GM18873 (cell line): ENCODE measurements around the gene INPP5A.
"Not testable (repeated sequence)": the region's sequence is repeated elsewhere in the genome, so short reads cannot be mapped to it uniquely, and the experiment has no call there.

Experiments used
- ATAC-seq: cut with Tn5 transposase; IDR thresholded peaks from one replicate; pipeline ENCODE4 v1.9.1; 2021; ENCODE audit warnings: mild to moderate bottlenecking, moderate library complexity, moderate number of reproducible peaks; ENCODE audit not compliant: unreplicated experiment, low FRiP score

Gene INPP5A

DNA sequence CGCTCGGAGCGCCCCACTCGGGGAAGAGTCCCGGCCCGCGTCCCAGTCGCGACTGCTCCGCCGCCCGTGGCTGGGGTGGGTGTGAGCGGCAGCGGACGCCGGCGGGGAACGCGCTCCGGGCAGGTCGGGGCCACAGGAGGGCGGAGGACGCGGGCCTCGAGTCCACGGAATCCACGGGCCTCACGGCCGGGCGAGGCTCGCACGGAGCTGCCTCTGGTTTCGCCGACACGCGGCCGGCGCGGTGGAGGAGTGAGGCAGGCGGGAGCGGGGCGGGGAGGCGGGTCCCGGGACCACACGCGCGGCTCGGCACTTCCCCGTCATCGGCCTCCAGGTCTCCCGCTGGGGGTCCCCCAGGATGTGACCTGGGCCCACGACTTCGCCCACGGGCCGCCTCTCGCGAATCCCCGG lies 248.9 kb downstream of the INPP5A start:
- ATAC-seq: no peak

DNA sequence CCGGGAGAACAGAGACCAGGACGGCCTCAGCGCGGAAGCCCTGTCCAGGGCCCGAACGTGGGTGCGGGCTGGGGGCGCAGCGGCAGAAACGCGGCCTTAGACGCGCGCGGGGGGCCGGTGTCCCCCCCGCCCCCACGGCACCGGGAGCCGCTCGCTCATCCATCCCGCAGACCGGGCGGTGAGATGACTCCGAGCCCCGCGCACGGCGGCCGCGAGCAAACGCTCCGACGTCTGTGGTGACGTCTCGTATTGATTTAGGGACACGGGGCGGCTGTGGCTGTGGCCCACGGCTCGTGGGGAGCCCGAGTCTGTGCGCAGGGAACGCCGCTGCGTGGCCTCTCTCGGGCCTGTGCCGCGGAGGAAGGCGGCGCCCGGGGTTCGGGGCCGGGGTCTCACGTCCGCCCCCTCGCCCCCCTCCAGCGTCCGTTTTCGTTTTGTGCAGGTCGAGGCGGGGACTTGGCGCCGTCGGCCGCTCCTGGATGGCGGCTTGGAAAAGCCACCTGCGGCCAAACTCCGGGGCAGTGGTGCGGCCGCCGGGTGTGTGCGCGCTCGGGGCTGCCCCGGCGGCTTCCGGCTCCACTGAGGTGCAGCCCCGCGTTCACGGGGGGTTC lies 249.4 kb downstream of the INPP5A start:
- no peak for ATAC-seq

DNA sequence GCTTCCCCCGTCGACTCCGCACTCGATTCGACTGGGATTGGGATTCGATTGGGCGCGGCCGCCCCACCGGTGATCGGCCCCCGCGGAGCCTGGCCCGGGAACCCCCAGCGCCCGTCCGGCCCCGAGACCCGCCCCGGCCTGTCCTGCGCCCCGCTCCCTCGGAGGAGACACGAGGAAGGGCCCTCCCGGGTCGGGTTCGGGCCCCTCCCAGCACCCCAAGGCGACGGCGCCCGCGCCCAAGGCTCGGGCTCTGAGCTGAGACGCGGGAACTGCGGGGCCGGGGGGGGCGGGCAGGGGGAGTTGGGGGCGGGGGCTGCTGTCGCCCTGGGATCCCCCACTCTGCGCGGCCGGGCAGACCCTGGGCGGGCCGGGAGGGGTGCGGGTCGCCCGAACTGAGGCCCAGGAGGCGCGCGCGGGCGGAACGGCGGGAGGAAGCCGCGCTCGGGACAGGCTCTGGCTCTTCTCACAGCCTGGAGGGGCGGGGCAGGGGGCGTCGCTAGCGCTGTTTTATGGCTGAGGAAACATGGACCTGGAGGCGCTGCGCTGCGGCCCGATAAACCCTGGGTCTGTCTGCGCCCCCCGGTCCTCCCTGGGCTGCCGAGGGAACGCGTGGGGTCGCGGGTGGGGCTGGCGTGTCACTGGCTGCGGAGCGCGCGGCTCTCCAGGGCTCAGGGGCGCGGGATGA lies 250.1 kb downstream of the INPP5A start:
- ATAC-seq: no peak

DNA sequence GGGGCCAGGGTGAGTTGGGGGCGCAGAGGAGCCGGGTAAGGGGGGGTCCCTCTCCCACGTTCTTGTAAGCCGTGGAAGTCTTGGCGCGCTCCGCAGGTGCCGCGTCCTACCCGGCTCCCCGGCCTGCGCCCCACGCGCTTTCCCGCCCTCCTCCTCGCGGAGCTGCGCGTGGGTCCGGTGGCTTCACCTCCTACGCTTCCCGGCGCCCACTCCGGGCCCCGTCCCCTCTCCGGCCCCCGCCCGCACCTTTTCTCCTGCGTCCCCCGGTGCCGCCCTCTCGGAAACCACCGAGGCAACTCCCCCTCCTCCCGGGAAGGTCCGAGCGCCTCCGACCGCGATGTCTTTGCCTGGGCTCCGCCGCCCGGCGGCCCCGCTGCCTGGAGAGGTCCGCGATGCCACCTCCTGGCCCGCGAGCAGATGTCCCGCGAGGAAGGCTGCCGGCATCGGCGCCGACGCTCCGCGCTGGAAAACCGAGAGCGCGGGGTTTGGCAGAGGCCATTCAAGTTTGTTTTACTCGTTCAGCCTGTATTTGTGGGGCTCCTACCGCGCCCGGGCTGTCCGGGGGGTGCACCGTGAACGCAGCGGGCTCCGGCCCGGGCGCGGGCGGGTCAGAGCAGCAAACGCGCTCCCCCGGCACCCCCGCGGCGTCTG lies 250.7 kb downstream of the INPP5A start:
- ATAC-seq: no peak

DNA sequence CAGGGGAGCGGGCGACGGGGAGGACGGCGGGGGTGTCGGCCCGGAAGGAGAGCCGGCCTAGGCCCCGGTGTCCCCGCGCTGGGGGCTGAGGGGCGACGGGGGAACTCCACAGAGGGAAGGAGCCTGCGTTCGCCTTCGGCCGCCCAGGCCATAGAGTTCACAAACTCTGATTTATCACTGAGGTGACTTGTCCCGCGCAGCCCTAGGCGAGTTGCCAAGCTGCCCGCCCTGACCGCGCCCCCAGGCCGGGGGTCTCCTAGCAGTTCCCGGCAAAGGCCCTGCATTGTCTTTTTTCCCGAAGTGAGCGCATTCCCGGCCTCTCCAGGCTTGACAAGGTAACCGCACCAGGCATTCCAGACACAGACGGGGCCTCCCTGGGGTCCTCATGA lies 251.2 kb downstream of the INPP5A start:
- no peak for ATAC-seq

DNA sequence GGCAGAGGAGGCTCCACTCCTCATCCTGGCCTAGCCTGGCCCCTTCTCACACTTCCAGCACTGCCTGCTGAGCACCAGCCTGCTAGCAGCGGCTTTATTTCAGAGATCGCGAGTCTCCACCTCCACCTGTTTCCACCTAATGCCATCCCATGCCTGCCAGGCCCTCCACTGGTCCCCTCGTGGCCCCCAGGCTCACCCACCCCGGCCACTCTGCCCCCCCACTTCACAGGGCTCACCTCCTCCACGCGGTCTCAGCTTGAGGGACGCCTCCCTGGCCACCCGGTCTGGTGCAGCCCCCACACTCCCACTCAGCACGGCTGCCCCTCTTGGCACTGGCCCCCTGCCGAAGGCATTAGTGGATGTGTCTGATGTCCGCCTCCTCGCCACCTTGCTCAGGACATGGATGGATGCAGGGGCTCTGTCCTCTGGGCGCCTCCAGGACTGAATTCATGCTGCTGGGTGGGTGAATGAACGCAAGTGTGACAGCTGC lies 252.1 kb downstream of the INPP5A start:
- ATAC-seq: no peak

DNA sequence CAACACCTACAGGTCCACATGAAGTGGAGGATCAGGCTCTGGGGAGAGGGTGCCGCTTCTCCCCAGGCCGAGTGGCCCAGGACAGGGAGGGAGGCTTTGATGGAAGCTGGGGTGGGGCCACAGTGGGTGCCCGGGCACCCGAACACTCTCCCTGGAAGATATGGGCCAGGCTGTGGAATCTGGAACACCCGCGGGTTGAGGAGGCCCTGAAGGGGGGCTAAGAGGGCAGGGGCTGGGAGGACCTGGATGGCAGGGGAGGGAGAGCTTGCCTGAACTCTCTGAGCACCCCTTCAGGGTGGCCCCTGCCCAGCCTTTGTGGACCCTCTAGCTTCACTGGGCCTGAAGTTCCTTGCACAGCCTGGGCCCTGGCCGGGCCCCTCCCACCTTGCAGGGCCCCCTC lies 252.9 kb downstream of the INPP5A start:
- ATAC-seq: no peak

DNA sequence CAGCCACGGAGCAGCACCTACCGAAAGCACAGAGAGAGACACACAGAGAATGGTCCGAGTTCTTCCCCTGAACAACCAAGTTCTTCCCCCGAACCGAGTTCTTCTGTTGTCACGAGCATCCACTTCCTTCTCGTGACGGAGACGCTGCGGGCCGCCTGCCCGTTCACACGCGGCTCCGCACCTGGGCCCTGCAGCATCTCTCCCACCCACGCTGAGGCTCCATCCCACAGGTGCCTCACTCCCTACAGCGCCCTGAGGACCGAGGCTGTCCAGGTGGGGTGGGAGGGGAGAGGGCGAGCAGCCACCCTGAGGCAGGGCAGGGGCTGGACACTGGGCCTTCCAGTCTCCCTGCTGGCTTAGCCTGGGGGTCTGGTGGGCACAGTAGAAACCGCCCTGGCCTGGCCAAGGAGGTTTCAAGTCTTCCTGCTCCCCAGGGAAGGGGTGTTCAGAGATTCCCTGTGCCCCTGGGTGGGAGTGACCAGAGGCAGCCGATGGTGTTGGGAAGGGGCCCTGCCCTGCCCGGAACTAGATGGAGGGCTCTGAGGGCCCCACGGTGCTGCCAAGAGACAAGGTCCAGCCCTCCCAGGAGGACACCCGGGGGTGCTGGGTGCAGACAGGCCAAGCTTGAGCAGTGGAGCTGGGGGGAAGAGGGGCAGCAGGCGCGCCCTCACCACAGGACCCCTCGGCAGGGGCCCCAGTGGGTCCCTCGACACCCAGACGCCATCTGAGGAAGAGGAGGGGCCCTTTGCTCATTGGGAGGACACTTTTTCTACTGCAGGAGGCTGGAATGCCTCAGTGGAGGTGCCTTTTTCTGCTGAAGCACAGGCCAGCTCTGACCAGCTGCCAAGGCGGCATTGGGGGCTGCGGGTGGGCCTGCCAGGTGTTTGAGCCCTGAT lies 253.6 kb downstream of the INPP5A start:
- ATAC-seq: no peak

DNA sequence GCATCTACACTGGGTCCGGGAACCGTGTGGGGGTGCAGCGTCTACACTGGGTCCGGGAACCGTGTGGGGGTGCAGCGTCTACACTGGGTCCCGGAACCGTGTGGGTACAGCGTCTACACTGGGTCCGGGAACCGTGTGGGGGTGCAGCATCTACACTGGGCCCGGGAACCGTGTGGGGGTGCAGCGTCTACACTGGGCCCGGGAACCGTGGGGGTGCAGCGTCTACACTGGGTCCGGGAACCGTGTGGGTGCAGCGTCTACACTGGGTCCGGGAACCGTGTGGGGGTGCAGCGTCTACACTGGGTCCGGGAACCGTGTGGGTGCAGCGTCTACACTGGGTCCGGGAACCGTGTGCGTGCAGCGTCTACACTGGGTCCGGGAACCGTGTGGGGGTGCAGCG lies 254.5 kb downstream of the INPP5A start:
- ATAC-seq: not testable (repeated sequence)

DNA sequence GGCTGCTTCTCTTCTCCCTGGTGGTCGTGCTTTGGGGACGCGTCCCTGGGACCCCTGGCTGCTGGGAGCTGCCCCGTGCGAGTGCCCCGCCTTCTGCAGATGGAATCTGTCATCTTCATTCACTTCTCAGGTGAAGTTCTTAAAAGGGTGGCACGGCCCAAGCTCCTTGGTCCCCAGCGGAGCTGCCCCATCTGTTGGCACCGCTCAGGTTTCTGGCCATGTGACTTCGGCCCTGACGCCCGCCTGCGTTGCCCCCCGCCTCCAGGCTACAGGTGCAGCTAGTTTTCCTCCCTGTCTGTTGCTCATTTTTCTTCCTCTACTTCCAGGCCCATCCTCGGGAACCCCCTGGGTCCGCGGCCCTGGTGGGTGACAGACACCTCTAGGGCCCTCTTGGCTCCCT lies 255.2 kb downstream of the INPP5A start:
- ATAC-seq: no peak

DNA sequence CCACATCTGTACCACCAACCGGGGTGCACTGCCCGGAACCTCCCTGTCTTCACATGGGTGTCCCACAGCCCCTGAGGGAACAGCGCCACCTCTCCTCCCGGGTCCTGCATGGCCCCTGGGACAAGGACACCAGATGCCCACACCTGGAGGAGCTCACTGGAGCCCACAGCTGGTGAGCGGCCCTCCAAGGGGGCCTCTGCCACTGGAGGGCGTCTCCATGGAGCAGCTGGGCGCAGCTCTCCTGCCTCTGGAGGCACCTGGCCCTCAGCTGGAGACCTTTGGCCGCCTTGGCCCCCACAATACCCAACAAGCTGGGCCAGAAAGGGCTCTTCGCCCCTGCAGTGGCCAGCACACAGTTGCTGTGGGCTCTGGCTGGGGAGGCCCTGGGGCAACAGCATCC lies 255.6 kb downstream of the INPP5A start:
- ATAC-seq: no peak

DNA sequence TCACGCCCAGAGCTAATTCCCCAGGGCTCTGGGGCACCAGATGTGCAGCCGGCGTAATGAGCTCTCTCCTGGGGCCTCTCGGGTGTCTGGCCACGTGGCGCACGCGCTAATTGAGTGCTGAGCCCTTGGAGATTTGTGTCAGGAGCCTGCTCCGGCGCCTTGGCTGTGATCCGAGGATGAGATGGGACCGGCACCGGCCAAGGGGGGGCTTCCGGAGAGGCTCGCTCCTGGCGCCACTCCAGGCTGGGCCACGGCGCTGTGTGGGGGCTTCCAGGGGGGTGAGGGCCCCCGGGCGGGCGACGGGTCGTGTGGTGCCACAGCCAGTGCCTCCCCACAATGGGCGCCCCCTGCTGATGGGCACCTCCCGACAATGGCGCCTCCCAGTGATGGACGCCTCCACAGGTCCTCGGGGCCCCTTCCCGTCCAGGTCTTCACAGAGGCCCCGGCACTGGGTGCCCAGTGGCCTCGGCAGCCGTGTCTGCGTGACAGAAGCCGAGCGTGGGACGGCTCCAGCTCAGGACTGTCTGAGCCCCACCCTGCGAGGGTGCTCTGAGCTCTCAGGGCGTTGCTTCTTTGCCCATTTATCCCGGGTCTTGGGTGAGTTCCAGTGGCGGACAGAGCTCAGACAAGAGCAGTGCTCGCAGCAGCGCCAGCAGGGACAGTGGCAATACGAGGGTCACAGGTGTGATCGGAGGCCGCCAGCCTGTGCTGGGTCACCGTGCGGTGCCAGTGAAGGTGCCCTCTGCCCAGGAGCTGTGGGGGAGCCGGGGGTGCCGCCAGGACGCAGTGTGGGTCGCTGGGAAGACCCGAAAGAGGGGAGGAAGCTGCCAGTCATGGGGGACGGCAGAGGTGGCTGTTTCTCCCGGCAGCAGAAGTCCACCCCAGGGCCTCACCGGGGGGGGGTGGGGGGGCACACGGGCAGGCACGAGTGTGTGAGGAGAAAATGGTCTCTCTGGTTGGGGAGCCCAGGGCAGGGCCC lies 256.6 kb downstream of the INPP5A start:
- ATAC-seq: no peak

DNA sequence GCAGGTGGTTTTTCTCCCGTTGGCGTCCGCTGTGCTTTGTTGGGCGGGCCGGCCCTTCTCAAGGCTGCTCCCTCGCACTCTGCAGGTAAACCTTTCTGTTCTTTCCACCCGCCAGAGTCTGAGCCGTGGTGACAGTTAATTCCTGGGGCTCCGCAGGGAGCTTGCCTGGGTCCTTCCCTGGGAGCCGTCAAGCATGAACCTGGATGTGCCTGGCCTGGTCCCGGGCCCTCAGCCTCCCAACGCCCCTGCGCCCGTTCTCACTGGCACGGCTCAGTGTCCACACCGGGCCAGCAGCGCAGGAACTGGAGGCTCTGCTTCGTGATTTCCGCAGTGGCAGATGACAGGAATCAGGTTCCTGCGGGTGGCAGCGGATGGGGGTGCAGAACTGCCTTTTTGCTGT lies 259.3 kb downstream of the INPP5A start:
- no peak for ATAC-seq

DNA sequence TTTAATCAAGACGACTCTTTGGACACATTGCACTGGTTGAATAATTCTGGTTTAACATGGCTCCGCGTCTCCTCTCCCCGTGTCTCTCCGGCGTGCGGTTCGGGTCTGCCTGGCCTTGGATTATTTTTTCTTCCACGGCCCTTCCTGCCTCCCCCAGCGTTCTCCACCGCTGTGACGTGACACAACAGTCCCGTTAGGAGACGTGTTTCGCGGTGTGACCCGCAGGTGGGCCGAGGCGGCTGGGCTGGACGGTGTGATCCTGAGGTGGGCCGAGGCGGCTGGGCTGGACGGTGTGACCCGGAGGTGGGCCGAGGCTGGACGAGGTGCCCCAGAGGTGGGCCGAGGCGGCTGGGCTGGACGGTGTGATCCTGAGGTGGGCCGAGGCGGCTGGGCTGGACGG lies 260.4 kb downstream of the INPP5A start:
- not testable (repeated sequence) for ATAC-seq

DNA sequence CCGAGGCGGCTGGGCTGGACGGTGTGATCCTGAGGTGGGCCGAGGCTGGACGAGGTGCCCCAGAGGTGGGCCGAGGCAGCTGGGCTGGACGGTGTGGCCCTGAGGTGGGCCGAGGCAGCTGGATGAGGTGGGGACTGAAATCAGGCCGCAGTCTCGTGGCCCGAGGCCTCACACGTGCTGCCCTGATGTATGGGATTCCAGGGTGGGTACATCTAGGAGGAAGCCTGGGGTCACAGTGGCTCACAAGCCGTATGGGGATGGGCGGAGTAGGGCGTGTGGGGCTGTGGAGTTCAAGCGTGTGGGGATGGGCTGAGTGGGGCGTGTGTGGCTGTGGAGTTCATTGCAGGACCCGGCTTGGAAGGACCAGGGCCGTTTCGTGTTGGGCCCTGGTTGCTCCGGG lies 260.8 kb downstream of the INPP5A start:
- no peak for ATAC-seq

DNA sequence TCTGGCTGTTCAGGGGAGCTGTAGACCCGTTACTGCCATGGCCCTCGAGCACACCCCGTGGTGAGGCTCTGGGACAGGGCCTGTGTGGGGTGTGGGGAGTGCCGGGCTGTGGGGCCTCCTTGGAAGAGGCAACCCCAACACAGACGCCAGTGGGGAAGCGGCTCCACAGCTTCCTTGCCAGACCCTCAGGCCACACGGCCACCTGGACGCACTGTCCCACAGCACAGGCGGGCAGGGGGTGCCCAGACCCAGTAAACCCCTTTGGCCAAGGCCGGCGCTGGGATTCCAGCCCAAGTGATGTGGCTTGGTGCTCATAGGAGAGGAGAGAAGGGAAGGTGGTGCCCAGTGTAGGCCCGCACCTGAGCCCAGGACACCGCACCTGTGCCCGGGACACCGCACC lies 261.3 kb downstream of the INPP5A start:
- no peak for ATAC-seq

DNA sequence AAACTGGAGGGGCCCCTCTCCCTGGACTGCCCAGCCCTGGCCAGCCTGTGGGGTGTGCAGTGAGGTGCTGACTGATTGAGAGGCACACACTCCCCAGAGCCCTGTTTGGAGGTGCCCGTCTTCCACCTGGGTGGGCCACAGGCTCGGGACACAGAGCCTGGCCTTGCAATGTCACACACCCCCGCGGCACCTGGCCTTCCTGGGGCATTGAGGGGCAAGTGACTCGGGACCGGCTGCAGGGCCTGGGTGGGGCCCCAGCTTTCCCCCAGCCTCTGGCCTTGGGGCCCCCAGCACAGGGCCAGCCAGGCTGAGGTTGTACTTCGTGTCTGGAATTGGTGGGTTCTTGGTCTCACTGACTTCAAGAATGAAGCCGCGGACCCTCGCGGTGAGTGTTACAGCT lies 262.3 kb downstream of the INPP5A start:
- ATAC-seq: no peak

DNA sequence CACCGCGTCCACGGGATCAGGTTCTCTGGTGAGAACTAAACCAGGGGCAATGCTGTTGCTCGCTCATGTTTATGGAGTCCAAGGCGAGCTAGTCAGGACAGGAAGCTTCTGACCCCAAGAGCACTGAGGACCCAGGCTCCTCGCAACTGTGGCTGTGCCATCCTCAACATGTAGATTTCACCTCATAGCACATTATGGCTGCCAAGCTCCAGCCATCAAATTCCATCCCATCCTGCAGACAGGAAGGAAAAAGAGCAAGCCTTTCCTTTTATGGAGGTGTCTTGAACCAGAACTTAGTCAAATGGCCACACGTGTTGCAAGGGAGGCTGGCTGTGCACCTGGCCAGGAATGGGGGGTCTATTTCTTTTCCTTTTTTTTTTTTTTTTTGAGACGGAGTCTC lies 264.5 kb downstream of the INPP5A start:
- ATAC-seq: no peak

DNA sequence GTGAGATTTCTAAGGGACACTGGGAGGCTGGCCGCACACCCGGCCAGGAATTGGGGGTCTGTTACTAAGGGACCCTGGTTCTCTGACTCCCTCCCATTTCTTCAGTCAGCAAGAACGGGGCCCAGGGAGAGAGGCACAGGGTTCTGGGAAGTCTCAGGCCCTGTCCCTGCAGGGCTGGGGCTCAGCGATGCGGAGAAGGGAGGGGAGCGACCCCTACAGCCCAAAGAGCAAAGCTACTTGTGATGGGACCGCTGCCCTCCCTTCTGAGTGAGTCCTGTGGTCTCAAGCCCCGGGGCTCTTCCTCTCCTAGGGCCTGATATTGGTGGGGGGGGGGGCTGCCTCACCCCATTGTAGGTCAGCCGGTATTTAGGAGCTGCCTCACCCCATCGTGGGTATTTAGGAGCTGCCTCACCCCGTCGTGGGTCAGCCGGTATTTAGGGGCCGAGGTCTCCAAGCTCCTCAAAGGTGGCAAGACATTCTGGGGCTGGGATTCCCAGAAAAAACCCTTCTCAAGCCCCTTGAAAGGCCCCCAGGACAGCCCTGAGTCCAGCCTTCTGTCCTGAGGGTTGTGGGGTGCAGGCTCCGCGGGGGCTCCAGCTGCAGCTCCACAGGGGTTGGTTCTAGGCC lies 265.2 kb downstream of the INPP5A start:
- no peak for ATAC-seq
